ENCODE data around the gene PHKB.
"Not testable (repeated sequence)": the region's sequence is repeated elsewhere in the genome, so short reads cannot be mapped to it uniquely, and the experiment has no call there.

GRCh38 chr16:47551767-47552166, 90.6 kb downstream of the PHKB start:
- not testable (repeated sequence) for TF ChIP-seq CTCF, EZH2, EZH2phosphoT487 (IDR thresholded peaks at IDR 0.05)

All from neural progenitor cell (in vitro differentiated cells).